ENCODE measurements around the gene ITM2C. TPM values are rescaled to one million over a fixed set of nuclear protein-coding genes. Genes with fewer than 3 reads are reported as not detected.

The ITM2C gene
- polyA plus RNA-seq, 3 donors: 1.4 to 3.2 (median 2.9) TPM

DNA sequence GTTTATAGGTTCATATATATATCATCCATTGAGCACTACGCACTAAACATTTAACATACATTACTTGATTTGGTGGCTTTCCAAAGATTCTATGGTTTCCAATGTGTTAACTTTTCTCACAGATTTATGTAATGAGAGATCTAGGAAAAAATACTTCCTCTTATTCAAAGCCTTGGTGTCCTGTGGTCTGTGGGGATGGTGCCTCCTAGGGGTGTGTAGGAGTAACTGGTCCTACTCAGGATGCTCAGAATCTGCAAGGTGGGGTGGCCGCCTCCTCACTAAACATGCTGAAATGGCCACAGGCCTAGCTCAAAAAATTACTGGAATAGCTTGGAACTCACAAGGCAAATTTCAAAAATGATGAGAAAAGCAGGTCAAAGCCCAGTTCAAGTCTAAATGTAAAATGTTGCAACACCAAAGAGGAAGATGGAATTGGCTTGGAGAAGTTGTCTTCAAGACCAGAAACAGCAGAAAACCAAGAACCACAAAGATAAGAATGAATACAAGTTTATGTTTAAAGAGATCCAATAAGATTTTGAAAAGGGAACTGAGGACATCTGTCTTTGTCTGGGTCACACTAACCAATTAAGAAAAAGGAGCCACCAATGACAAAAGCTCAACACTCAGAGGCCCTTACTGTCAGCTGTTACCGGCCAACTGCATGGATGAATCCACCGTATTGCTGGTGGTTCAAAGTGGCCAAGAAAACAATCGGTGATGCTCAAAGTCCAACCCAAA lies 48.8 kb downstream of the ITM2C start:
- no peaks in the 10 kb centered on the region for H3K79me2 ChIP-seq (ENCODE audit: insufficient read depth, low read length)
- H3K9ac ChIP-seq (ENCODE audit: insufficient read depth, low read length, poor library complexity, severe bottlenecking): no peak overlapping the region
- H3K27me3 Mint-ChIP-seq (ENCODE audit: low read depth in 3 of 3): peaks cover 4 to 8% (median 6%) of the 10 kb centered on the region in 3 donors
- no peak overlapping the region for H3K4me2 ChIP-seq (replicated peaks; ENCODE audit: extremely low read depth, low read length, poor library complexity, severe bottlenecking)
- peaks cover 18 to 25% of the 10 kb centered on the region in 2 donors for H3K4me1 ChIP-seq (ENCODE audit: control insufficient read depth in 1 of 2, insufficient read depth in 2 of 2, low read length in 2 of 2)
- WGBS (ENCODE audit: insufficient coverage): 29% methylated on average over 3 of the region's 5 CpGs
- DNase-seq: peak; percentile 46 to 73 (median 61)
- peak overlapping the region; percentile 86 to 94 (median 88) for H3K27ac Mint-ChIP-seq
- H3K27ac ChIP-seq (ENCODE audit: low read depth in 1 of 2, low read length in 2 of 2): peak overlapping the region; percentile 6 to 56
- H3K27me3 ChIP-seq (ENCODE audit: control insufficient read depth in 2 of 2, insufficient read depth in 2 of 2, low read length in 2 of 2): no peaks in the 10 kb centered on the region
- no peak overlapping the region for H3K4me3 Mint-ChIP-seq
- H3K4me3 ChIP-seq (replicated peaks in 1 of 3; ENCODE audit: low read depth in 2 of 3, low read length in 3 of 3): no peak overlapping the region
- no peaks in the 10 kb centered on the region for H3K9me3 ChIP-seq (replicated peaks in 1 of 2; ENCODE audit: control insufficient read depth in 1 of 2, insufficient read depth in 1 of 2, low read length in 2 of 2)
- no peaks in the 10 kb centered on the region for H4K20me1 ChIP-seq (ENCODE audit: insufficient read depth, low read length)
- peaks cover 28% of the 10 kb centered on the region for H3K4me1 Mint-ChIP-seq
- H2AFZ ChIP-seq (ENCODE audit: insufficient read depth, low read depth, low read length, poor library complexity, severe bottlenecking): no peak overlapping the region
- peaks cover 0 to 2% (median 0%) of the 10 kb centered on the region in 7 donors for H3K9me3 Mint-ChIP-seq
- no peaks in the 10 kb centered on the region for H3K36me3 Mint-ChIP-seq
- H3K36me3 ChIP-seq (replicated peaks in 1 of 2; ENCODE audit: control insufficient read depth in 1 of 2, insufficient read depth in 2 of 2, low read length in 2 of 2): no peaks in the 10 kb centered on the region
- intact Hi-C loops (cut with micrococcal nuclease): no loop called here
- TF ChIP-seq, protein P1, sequence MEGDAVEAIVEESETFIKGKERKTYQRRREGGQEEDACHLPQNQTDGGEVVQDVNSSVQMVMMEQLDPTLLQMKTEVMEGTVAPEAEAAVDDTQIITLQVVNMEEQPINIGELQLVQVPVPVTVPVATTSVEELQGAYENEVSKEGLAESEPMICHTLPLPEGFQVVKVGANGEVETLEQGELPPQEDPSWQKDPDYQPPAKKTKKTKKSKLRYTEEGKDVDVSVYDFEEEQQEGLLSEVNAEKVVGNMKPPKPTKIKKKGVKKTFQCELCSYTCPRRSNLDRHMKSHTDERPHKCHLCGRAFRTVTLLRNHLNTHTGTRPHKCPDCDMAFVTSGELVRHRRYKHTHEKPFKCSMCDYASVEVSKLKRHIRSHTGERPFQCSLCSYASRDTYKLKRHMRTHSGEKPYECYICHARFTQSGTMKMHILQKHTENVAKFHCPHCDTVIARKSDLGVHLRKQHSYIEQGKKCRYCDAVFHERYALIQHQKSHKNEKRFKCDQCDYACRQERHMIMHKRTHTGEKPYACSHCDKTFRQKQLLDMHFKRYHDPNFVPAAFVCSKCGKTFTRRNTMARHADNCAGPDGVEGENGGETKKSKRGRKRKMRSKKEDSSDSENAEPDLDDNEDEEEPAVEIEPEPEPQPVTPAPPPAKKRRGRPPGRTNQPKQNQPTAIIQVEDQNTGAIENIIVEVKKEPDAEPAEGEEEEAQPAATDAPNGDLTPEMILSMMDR (IDR thresholded peaks at IDR 0.05): peak; percentile 60

DNA sequence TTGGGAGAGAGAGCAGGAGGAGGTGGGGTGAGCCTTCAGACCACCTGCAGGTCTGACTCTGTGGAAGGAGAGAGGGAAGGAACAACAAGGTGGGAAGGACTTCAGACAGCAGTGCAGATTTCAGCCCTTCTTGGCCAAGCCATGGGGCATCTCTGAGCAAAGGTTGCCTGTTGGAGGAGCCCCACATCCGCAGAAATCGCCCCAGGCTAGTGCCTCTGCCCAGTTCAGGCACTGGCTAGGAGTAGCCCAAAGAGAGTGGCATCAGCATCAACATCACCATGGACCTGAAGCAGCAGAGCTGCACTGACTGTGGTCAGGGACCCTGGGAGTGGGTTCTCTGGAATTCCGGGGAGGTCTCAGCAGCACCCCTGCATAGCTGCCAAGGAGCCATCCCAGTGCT lies 50.1 kb downstream of the ITM2C start:
- Mint-ChIP-seq H3K4me3 (peak overlapping the region in 1 of 2 donors; percentile 54), H3K27me3 (ENCODE audit: low read depth in 3 of 3) (peaks cover 4 to 8% (median 6%) of the 10 kb centered on the region in 3 donors), H3K9me3 (peaks cover 0 to 2% (median 0%) of the 10 kb centered on the region in 7 donors), H3K4me1 (peaks cover 27% of the 10 kb centered on the region), H3K36me3 (no peaks in the 10 kb centered on the region), H3K27ac (peak overlapping the region in 2 of 7 donors; percentile 46 to 54)
- DNase-seq: no peak
- intact Hi-C loops (cut with micrococcal nuclease): no loop called here
- H3K9ac ChIP-seq (ENCODE audit: insufficient read depth, low read length, poor library complexity, severe bottlenecking): no peak overlapping the region
- H3K4me1 ChIP-seq (ENCODE audit: control insufficient read depth in 1 of 2, insufficient read depth in 2 of 2, low read length in 2 of 2): peaks cover 18 to 25% of the 10 kb centered on the region in 2 donors
- no peaks in the 10 kb centered on the region for H3K27me3 ChIP-seq (ENCODE audit: control insufficient read depth in 2 of 2, insufficient read depth in 2 of 2, low read length in 2 of 2)
- no peak overlapping the region for H3K4me2 ChIP-seq (replicated peaks; ENCODE audit: extremely low read depth, low read length, poor library complexity, severe bottlenecking)
- TF ChIP-seq, protein P1 (IDR thresholded peaks at IDR 0.05): no peak
- H3K36me3 ChIP-seq (replicated peaks in 1 of 2; ENCODE audit: control insufficient read depth in 1 of 2, insufficient read depth in 2 of 2, low read length in 2 of 2): no peaks in the 10 kb centered on the region
- no peaks in the 10 kb centered on the region for H3K79me2 ChIP-seq (ENCODE audit: insufficient read depth, low read length)
- H3K9me3 ChIP-seq (replicated peaks in 1 of 2; ENCODE audit: control insufficient read depth in 1 of 2, insufficient read depth in 1 of 2, low read length in 2 of 2): no peaks in the 10 kb centered on the region
- no peak overlapping the region for H3K4me3 ChIP-seq (replicated peaks in 1 of 3; ENCODE audit: low read depth in 2 of 3, low read length in 3 of 3)
- H2AFZ ChIP-seq (ENCODE audit: insufficient read depth, low read depth, low read length, poor library complexity, severe bottlenecking): no peak overlapping the region
- H4K20me1 ChIP-seq (ENCODE audit: insufficient read depth, low read length): no peaks in the 10 kb centered on the region
- WGBS (ENCODE audit: insufficient coverage): 100% methylated on average over 2 of the region's 3 CpGs
- no peak overlapping the region for H3K27ac ChIP-seq (ENCODE audit: low read depth in 1 of 2, low read length in 2 of 2)

All from CD14-positive monocyte (primary cell).